GM18498 (cell line): ENCODE measurements around the gene XPR1.

Experiments
- ATAC-seq: cut with Tn5 transposase; IDR thresholded peaks from one replicate; pipeline ENCODE4 v1.9.1; 2021; ENCODE audit warnings: mild to moderate bottlenecking, moderate library complexity; ENCODE audit not compliant: unreplicated experiment

Gene XPR1

DNA sequence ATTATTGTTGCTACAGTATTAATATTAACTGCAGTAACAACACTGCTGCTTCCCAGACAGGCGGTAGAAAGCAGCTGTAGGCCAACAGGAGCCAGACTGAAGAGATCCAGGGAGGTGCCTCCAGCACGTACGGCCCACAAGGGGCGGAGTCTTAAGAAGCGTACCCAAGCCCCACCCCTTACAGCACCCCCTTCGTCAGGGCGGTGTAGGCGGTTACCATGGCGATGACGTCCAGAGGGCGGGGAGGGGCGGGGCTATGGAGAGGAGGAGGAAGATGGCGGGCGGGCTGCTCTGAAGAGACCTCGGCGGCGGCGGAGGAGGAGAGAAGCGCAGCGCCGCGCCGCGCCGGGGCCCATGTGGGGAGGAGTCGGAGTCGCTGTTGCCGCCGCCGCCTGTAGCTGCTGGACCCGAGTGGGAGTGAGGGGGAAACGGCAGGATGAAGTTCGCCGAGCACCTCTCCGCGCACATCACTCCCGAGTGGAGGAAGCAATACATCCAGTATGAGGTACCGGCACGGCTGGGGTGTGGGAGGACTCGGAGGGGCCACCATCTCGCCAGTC, at the start of gene XPR1:
Gene XPR1 (plus strand): TSS at position 257 of the 560 bp plus-strand sequence. CDS start 180 bp downstream, at position 437.
- peak; percentile 98 for ATAC-seq

DNA sequence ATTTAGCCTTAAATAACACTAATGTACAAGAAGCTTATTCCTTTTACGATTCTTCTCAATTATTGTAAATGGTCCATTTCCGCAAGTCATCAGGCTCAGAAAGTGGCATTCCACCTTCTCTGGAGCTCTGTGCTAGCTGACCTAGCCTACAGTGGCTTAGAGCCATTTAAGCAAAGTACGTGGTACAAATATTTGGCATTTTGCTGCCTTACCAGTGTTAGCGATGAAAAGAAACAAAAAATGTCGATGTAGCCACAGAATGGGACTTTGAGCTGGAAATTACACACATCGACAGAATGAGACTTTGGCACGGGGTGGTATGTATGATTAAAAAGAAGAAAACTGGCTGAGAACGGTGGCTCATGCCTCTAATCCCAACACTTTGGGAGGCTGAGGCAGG, 47.0 kb upstream of the XPR1 start:
- no peak for ATAC-seq

DNA sequence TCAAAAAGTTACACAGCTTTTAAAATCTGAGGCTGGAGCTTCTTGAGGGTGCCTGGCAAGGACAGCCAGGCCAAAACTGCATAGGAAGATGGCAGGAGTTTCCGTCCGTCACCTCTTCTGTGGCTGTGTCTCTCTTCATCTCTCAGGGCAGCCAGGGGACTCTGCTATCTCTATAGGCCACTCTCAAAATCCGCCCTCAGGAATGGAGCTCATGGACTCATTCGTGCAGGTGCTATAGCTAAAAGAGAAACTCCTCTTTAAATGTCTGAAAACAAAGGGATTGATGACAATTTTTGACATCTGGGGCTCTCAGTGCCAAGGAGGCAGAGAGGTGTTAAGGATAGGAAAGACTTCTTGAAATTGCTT, 45.8 kb upstream of the XPR1 start:
- no peak for ATAC-seq

DNA sequence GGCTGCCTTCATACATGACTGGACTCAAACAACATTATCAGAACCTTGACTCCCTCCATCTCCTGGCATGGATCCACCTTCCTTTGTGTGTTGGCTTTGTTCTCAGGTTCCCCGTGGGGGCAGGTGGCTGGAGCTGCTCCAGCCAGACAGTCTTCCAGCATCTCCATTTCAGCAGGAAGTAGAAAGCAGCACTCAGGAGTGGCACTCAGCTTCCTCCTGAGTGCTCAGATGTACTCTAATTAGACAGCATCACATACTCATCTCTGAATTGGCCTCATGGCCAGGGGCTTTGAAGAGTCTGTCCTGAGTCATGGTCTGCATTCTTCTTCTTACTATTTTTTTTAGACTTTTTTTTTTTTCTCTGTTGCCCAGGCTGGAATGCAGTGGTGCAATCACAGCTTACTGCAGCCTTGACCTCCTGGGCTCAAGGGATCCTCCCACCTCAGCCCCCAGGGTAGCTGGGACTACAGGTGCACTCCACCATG, 45.1 kb upstream of the XPR1 start:
- ATAC-seq = no peak

DNA sequence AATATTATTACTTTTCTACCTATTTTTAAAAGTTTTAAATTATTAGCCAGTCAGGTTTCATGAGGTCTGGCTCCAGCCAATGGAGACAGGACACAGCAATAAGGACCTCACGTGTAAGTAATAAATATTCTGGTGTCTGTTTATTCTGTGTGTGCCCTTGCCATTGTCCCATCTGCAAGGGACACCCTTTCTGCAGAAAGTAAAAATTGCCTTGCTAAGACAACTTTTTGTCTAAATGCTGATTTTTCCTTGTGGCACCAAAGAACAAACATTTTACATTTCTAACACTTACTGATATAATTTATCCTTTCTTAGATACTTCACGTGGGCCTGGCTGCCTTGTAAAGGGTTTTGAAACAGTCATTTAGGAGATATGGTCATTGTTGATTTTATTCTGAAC, 43.7 kb upstream of the XPR1 start:
- ATAC-seq = no peak

GRCh38 chr1:180590889-180591288, 40.9 kb upstream of the XPR1 start:
- no peak for ATAC-seq

- no peak for ATAC-seq
Observed at GRCh38 chr1:180593382-180593781, 38.4 kb upstream of the XPR1 start.

- no peak for ATAC-seq
Observed at GRCh38 chr1:180594723-180595122, 37.1 kb upstream of the XPR1 start.

DNA sequence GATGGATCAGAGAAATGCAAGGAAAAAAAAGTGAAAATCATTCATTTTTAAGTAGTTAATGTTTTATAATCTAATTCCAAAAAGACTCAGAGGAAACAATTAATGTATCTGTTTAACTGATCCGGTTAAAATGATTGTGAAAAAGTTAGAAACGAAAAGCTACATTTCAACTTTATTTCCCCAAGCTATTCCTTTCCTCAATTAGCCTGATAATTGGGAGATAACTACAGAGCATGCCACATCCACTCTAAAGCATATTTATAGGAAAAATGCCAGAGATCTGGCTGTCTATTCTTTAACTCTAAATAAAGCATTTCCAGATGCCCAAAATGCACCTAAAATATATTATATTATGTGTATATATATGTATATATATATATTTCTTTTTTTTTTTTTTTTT, 35.9 kb upstream of the XPR1 start:
- ATAC-seq = no peak

DNA sequence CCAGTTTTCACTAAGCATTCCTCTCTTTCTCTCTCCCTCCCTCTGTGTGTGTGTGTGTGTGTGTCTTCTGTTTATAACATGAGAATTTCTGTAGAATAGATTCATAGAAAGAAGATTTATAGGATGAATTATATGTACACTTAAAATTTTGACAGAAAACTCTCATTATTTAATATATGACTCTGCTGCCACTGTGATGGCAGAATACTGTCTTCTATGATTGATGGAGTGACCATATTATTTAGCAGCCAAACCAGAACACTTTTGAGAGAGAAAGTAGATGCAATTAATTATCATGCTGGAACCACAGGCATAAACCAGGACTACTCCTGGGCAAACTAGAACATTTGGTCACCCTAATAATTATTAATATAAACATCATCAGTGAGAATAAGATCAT, 34.3 kb upstream of the XPR1 start:
- ATAC-seq = no peak

DNA sequence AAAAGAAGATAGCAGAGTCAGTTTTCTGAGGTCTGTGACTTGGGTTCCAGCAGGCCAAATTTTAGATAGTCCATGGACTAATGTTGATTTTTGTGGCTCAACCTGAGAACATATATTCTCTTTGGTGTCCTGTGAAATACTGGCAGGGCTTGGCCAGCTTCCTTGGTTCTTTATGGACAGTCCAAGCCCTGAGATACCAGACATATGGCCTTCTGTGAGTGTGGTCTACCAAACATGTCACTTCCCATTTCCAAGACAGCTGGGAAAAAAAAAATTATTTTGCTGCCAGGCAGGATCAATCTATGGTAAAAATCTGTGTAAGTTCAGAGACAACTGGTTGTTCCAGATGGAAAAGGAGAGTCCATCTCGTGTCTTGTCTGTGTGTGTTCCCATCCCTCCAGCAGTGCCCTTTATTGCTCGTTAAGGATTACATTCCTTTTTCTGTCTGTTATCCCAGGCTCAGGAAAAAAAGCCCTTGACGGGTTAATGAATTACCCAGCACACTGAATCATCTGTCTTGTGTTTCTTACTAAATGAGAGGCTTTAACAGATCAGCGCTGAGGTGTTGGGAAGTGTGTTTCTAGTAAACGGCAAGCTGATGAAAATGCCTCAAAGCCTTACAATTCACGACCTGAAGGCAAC, 33.4 kb upstream of the XPR1 start:
- no peak for ATAC-seq

- ATAC-seq = no peak
Observed at GRCh38 chr1:180600343-180600742, 31.5 kb upstream of the XPR1 start.

DNA sequence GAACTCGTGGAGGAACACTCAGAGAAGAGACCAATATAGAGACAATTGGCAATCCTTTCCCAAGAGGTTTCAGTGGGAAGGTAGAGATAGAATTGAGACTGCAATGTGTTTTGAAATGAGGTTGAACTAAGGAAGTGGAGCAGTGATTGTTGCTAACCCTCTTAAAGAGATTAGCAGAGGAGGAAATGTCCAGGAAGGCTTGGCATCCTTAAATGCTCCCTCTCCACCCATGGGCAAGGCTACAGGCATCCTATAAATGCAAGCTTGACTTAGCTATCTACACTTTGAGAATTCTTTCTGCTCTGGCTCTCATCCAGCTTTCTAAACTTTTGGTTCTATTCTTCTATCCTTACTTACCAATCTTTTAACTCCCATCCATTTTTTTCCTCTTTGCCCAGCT, 30.3 kb upstream of the XPR1 start:
- ATAC-seq = no peak

GRCh38 chr1:180603223-180603849, 28.5 kb upstream of the XPR1 start:
- ATAC-seq = no peak

DNA sequence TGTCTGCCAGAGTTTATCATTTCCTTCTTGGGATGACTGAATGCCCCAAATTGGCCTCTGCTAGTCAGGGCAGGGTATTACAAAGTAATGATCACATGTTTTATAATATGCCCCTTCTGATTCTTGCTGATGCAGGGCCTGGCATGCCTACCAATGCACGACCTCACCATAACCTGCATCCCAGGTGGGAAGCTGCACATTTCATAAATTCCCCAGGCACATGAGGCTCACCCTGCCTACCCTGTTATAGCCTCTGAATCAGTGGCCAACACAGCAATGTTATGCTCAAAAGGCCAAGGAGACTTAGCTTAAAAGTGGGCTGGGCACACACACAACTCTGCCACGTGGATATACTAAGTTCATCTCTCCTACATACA, 28.0 kb upstream of the XPR1 start:
- no peak for ATAC-seq

GRCh38 chr1:180606155-180606554, 25.7 kb upstream of the XPR1 start:
- ATAC-seq = no peak

GRCh38 chr1:180609643-180610555, 21.9 kb upstream of the XPR1 start:
- ATAC-seq = no peak

GRCh38 chr1:180610556-180611015, 21.2 kb upstream of the XPR1 start:
- no peak for ATAC-seq

- ATAC-seq = no peak
Observed at GRCh38 chr1:180611016-180611930, 20.5 kb upstream of the XPR1 start.

- ATAC-seq = no peak
Observed at GRCh38 chr1:180612632-180613031, 19.2 kb upstream of the XPR1 start.
